Small intestine (tissue), 7 donors: ENCODE results near the gene COMMD4. TPM values are rescaled to one million over a fixed set of nuclear protein-coding genes. Genes with fewer than 3 reads are reported as not detected.
"Not testable (repeated sequence)": the region's sequence is repeated elsewhere in the genome, so short reads cannot be mapped to it uniquely, and the experiment has no call there.

ENCODE experiments used
- DNase-seq, 2 donors: peaks; one replicate each; pipeline versions ENCODE4 v3.0.0 to v3.0.0-alpha.2; 2013
- FAIRE-seq: peaks from 2 replicates; lab custom pipeline; 2012; peaks lifted over from hg19 to GRCh38; lab: Jason Lieb, UNC
- H3K27ac ChIP-seq, 3 donors: one replicate each; pipeline ENCODE4 v1.5.1; 2013; ENCODE audit warnings: low read length in 2 of 3, mild to moderate bottlenecking in 2 of 3, control low read depth in 1 of 3, inconsistent platforms in 1 of 3, low read depth in 1 of 3, moderate library complexity in 1 of 3
- H3K27me3 ChIP-seq, 3 donors: one replicate each; pipeline ENCODE4 v1.6.1; 2013; ENCODE audit warnings: low read length in 3 of 3, inconsistent platforms in 1 of 3; ENCODE audit not compliant: control insufficient read depth in 3 of 3, insufficient read depth in 3 of 3
- H3K36me3 ChIP-seq, 3 donors: one replicate each; pipeline ENCODE4 v1.6.1; 2013; ENCODE audit warnings: low read length in 3 of 3, inconsistent platforms in 1 of 3, low read depth in 1 of 3, mild to moderate bottlenecking in 1 of 3, moderate library complexity in 1 of 3; ENCODE audit not compliant: control insufficient read depth in 3 of 3, insufficient read depth in 2 of 3
- H3K4me1 ChIP-seq, 3 donors: one replicate each; pipeline ENCODE4 v1.6.1; 2013; ENCODE audit warnings: low read length in 2 of 3, inconsistent platforms in 1 of 3, low read depth in 1 of 3, mild to moderate bottlenecking in 1 of 3, moderate library complexity in 1 of 3; ENCODE audit not compliant: control insufficient read depth in 3 of 3, insufficient read depth in 2 of 3
- H3K4me3 ChIP-seq, 3 donors: one replicate each; pipeline ENCODE4 v1.5.1; 2013; ENCODE audit warnings: low read length in 3 of 3, control low read depth in 1 of 3, inconsistent platforms in 1 of 3, low read depth in 1 of 3, mild to moderate bottlenecking in 1 of 3, moderate library complexity in 1 of 3
- H3K9me3 ChIP-seq, 2 donors: one replicate each; pipeline ENCODE4 v1.6.1; 2013; ENCODE audit warnings: low read depth in 1 of 2, low read length in 1 of 2; ENCODE audit not compliant: control insufficient read depth in 2 of 2, insufficient read depth in 1 of 2
- WGBS, 3 donors: extraction: QIAGEN DNeasy Blood & Tissue Kit; methylation state at CpG; one replicate each; pipeline ENCODE4 v1.1.7; 2013; 5-methylcytosine and 5-hydroxymethylcytosine counted together
- polyA plus RNA-seq, 4 donors: library from polyadenylated mRNA; stranded (reverse) in 3 of 4; unstranded in 1 of 4; fragments of 200-250 nt in 3 of 4; fragments of 120-200 nt in 1 of 4; gene quantifications; one replicate each; pipeline versions ENCODE4 v1.2.1 to v1.2.3, GENCODE V29; 2013
- donor health status: healthy with polysubstance abuse.
- donor health status: control.
- donor health status: control.
- donor health status: Bipolar disorder and iron deficiency.
- donor health status: healthy.

COMMD4 gene
- polyA plus RNA-seq, 4 donors, result 88.1 to 177 (median 114) TPM

DNA sequence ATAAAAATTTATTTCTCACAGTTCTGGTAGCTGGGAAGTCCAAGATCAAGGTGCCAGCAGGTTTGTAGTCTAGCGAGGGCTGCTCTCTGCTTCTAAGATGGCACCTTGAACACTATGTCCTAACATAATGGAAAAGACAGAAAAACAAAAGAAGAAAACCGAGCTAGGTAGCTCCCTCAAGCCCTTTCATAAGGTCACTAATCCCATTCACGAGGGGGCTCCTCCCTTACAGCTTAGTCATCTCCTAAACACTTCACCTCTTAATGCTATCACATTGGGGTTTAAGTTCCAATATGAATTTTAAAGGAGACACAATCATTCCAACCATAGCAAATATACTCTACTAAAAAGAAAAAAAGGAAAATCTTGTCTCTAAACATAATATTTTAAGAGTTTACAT lies 29.7 kb upstream of the COMMD4 start:
- Histone ChIP-seq H3K36me3 (no peaks in the 10 kb centered on the region), H3K4me1 (no peaks in the 10 kb centered on the region), H3K27me3 (peaks cover 0 to 10% (median 0%) of the 10 kb centered on the region in 3 donors), H3K9me3 (no peaks in the 10 kb centered on the region), H3K27ac (no peak overlapping the region), H3K4me3 (no peak overlapping the region)
- FAIRE-seq (no peak), DNase-seq (no peak)
- 46 to 72% (median 54%) methylated on average over 3 of the region's 3 CpGs for WGBS, 3 donors

- FAIRE-seq (no peak), DNase-seq (peak; percentile 72 to 81)
- no peaks in the 10 kb centered on the region for H3K36me3 ChIP-seq
- H3K9me3 ChIP-seq, result no peaks in the 10 kb centered on the region
- no peak overlapping the region for H3K27ac ChIP-seq
- H3K27me3 ChIP-seq, result peaks cover 0 to 10% (median 0%) of the 10 kb centered on the region in 3 donors
- 16 to 30% (median 25%) methylated on average over 15 of the region's 15 CpGs for WGBS, 3 donors
- no peak overlapping the region for H3K4me3 ChIP-seq
- H3K4me1 ChIP-seq, result no peaks in the 10 kb centered on the region
Observed at GRCh38 chr15:75307778-75308390, 28.0 kb upstream of the COMMD4 start.

DNA sequence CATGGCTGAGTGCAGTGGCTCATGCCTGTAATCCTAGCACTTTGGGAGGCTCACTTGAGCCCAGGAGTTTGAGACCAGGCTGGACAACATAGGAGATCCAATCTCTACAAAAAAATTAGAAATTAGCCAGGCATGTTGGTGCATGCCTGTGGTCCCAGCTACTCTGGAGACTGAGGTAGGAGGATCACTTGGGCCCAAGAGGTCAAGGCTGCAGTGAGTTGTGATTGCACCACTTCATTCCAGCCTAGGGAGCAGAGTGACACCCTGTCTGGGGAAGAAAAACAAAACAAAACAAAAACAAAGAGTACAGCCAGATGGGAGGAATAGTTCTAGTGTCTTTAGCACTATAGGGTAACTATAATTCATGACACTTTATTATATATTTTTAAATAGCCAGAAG lies 26.2 kb upstream of the COMMD4 start:
- no peak for DNase-seq
- Histone ChIP-seq H3K27ac (no peak overlapping the region), H3K36me3 (no peaks in the 10 kb centered on the region), H3K4me1 (no peaks in the 10 kb centered on the region), H3K9me3 (no peaks in the 10 kb centered on the region), H3K27me3 (peaks cover 0 to 7% (median 0%) of the 10 kb centered on the region in 3 donors), H3K4me3 (no peak overlapping the region)
- no peak for FAIRE-seq

- not testable (repeated sequence) for FAIRE-seq, H3K4me1 ChIP-seq, H3K27ac ChIP-seq, DNase-seq, H3K27me3 ChIP-seq, H3K4me3 ChIP-seq, H3K9me3 ChIP-seq, H3K36me3 ChIP-seq
- 92 to 100% (median 100%) methylated on average over 1 of the region's 1 CpG for WGBS, 3 donors
Observed at GRCh38 chr15:75312548-75312947, 23.3 kb upstream of the COMMD4 start.

- 84 to 92% (median 87%) methylated on average over 13 of the region's 13 CpGs for WGBS, 3 donors
- Histone ChIP-seq H3K4me3 (no peak overlapping the region), H3K27me3 (peaks cover 0 to 3% (median 0%) of the 10 kb centered on the region in 3 donors), H3K36me3 (no peaks in the 10 kb centered on the region), H3K27ac (no peak overlapping the region), H3K4me1 (no peaks in the 10 kb centered on the region), H3K9me3 (no peaks in the 10 kb centered on the region)
- FAIRE-seq (no peak), DNase-seq (no peak)
Observed at GRCh38 chr15:75313116-75313845, 22.6 kb upstream of the COMMD4 start.

GRCh38 chr15:75314552-75315290 lies 21.1 kb upstream of the COMMD4 start:
- Histone ChIP-seq H3K4me3 (no peak overlapping the region), H3K36me3 (no peaks in the 10 kb centered on the region), H3K9me3 (no peaks in the 10 kb centered on the region), H3K27me3 (no peaks in the 10 kb centered on the region), H3K4me1 (no peaks in the 10 kb centered on the region), H3K27ac (no peak overlapping the region)
- FAIRE-seq, result no peak
- no peak for DNase-seq
- WGBS, 3 donors, result 76 to 82% (median 81%) methylated on average over 5 of the region's 5 CpGs

DNA sequence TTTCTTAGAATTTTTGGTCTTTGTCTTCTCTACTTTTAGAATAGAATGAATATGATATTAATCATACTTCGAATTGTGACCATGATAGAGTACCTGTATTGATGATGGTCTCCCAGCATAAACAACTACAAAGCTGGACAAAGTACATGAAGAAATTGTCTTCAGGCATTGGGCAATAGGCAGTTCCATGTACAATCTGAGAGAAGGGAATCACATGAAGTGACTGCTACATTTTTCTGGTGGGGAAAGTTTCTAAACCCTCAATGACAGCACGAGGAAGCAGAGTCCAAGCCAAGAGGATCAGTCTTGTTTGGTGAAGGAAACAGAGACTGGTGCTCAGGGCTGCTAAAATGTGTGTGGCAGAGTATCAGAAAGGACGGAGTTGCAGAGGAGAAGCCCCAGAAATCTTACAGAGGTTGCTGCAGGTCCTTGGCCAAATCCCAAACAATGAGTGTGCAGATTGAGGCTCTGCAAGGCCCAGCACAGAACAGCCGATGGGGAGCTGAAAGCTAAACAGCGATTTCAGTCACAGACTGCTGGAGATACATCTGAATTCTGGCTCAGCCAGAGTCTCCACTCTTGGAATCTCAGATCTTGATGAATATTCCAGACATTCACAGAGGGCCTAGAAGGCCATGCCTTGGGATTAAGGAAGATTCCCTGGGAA lies 16.5 kb upstream of the COMMD4 start:
- H3K4me1 ChIP-seq, result peaks cover 0 to 13% (median 0%) of the 10 kb centered on the region in 3 donors
- WGBS, 3 donors, result 77 to 89% (median 84%) methylated on average over 5 of the region's 5 CpGs

DNA sequence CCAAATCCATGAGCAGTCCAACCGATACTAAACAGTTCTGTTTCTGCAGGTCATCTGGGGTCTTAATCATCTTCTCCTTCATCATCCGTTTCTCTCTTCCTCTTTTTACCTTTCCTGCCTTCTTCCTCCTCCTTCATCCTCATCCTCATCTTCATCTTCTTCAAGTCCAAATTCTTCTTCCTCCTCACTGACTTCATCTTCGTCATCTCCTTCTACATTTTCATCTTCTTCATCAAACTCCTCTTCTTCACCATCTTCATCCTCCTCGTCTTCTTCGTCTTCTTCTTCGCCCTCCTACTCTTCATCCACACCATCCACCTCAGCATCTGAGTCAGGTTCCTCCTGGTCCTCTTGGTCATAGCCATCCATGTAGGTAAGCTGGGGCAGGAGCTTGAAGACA lies 14.2 kb upstream of the COMMD4 start:
- no peaks in the 10 kb centered on the region for H3K27me3 ChIP-seq
- no peak overlapping the region for H3K4me3 ChIP-seq
- no peaks in the 10 kb centered on the region for H3K9me3 ChIP-seq
- peaks cover 0 to 16% (median 0%) of the 10 kb centered on the region in 3 donors for H3K4me1 ChIP-seq
- no peak for FAIRE-seq
- DNase-seq, result no peak
- WGBS, 3 donors, result 88 to 93% (median 91%) methylated on average over 6 of the region's 6 CpGs
- H3K27ac ChIP-seq, result no peak overlapping the region
- no peaks in the 10 kb centered on the region for H3K36me3 ChIP-seq

More for the DNA sequence above, 16.5 kb upstream of the COMMD4 start:
- not testable (repeated sequence) for H3K4me3 ChIP-seq, H3K27me3 ChIP-seq, H3K36me3 ChIP-seq, H3K9me3 ChIP-seq, H3K27ac ChIP-seq, FAIRE-seq
- DNase-seq, result peak in 1 of 2 donors; percentile 33
